Measurements from ENCODE around the gene C2orf78. TPM values are rescaled to one million over a fixed set of nuclear protein-coding genes. Genes with fewer than 3 reads are reported as not detected.
A peak's percentile ranks its signal among the peaks of the same experiment; 100 is the strongest.

C2orf78 gene
- total RNA-seq, 1 donor from 2014 or later, result not detected

DNA sequence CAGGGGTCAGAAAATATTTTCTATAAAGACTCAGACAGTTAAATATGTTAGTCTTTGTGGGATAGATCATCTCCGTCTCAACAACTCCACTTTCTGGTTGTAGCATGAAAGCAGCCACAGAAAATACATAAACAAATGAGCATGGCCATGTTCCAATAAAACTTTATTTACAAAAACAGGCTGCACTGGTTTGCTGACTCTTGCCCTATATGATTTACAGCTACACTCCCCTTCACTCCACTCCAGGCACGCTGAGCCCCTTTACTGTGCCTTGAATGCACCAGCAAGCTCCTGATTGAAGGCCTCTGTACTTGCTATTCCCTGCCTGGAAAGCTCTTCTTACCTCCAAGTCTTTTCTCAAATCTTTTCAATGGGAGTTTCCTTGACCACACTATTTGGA is 39.0 kb downstream of the C2orf78 start:
- H3K4me3 ChIP-seq (ENCODE audit: low read depth, low read length), result no peak overlapping the region
- DNase-seq (ENCODE audit: low read depth), result no peak
- no peaks in the 10 kb centered on the region for H3K36me3 ChIP-seq (ENCODE audit: control insufficient read depth, insufficient read depth, low read length)
- H3K27me3 ChIP-seq (ENCODE audit: control insufficient read depth, insufficient read depth, low read length), result no peaks in the 10 kb centered on the region
- TF ChIP-seq CTCF (IDR thresholded peaks at IDR 0.05; ENCODE audit: insufficient read depth, low read length, poor library complexity, severe bottlenecking), result no peak

DNA sequence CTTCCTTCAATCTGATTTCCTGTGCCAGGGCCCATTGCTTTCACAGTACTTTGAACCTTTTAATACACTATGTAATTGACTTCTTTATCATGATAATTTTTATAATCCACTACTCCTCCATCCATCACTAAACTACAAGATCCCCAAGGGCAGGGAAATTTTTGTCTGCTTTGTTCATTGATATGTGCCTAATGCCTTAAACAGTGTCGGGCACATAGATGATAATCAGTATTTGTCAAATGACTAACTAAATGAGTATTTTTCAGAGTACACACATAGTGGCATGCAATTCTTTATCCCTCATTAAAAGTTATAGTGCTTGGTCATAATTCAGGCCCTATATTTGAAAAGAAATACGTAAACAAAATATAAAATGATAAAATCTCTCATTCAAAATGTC is 39.4 kb downstream of the C2orf78 start:
- no peak overlapping the region for H3K4me3 ChIP-seq (ENCODE audit: low read depth, low read length)
- H3K36me3 ChIP-seq (ENCODE audit: control insufficient read depth, insufficient read depth, low read length), result no peaks in the 10 kb centered on the region
- no peaks in the 10 kb centered on the region for H3K27me3 ChIP-seq (ENCODE audit: control insufficient read depth, insufficient read depth, low read length)
- TF ChIP-seq CTCF (IDR thresholded peaks at IDR 0.05; ENCODE audit: insufficient read depth, low read length, poor library complexity, severe bottlenecking), result no peak
- no peak for DNase-seq (ENCODE audit: low read depth)

GRCh38 chr2:73823916-73824523 is 40.0 kb downstream of the C2orf78 start:
- peak; percentile 83 for TF ChIP-seq CTCF (IDR thresholded peaks at IDR 0.05; ENCODE audit: insufficient read depth, low read length, poor library complexity, severe bottlenecking)
- no peaks in the 10 kb centered on the region for H3K27me3 ChIP-seq (ENCODE audit: control insufficient read depth, insufficient read depth, low read length)
- DNase-seq (ENCODE audit: low read depth), result peak; percentile 57
- no peaks in the 10 kb centered on the region for H3K36me3 ChIP-seq (ENCODE audit: control insufficient read depth, insufficient read depth, low read length)
- no peak overlapping the region for H3K4me3 ChIP-seq (ENCODE audit: low read depth, low read length)

DNA sequence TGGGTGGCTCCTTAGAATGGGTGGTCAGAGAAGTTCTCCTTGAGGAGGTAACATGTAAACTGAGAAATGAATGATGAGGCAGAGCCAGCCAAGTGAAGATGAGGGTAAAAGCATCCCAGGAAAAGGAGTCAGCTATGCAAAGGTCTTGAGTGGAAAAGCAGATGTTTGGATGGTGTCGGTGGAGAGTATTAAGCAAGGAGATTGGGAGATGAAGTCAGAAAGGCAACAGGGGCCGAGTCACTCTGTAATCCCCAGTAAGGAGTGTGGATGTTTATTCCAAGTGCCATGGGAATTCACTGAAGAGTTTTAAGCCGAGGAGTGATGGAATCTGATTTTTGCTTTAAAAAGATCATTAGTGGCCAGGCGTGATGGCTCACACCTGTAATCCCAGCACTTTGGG is 41.4 kb downstream of the C2orf78 start:
- Histone ChIP-seq H3K27me3 (ENCODE audit: control insufficient read depth, insufficient read depth, low read length) (no peaks in the 10 kb centered on the region), H3K4me3 (ENCODE audit: low read depth, low read length) (no peak overlapping the region), H3K36me3 (ENCODE audit: control insufficient read depth, insufficient read depth, low read length) (no peaks in the 10 kb centered on the region)
- TF ChIP-seq CTCF (IDR thresholded peaks at IDR 0.05; ENCODE audit: insufficient read depth, low read length, poor library complexity, severe bottlenecking), result no peak
- DNase-seq (ENCODE audit: low read depth), result no peak

DNA sequence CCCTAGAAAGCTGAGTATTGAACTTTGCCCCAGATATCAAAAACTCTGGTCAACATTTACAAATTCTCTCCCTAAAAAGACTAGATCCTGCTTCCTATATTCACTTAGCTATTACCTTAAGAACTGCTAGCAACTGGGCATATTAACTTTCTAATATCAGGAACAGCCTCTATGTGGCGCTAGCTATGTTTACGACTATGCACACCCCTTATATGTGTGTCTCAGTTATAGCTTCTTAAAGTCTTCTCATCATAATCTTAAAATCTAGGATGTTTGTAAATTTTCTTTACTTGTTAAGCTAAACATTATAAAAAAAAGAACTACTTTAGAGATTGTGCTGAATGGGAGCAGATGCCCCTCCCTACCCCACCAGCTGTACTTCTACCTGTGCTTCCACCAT is 43.0 kb downstream of the C2orf78 start:
- H3K4me3 ChIP-seq (ENCODE audit: low read depth, low read length), result no peak overlapping the region
- no peaks in the 10 kb centered on the region for H3K36me3 ChIP-seq (ENCODE audit: control insufficient read depth, insufficient read depth, low read length)
- H3K27me3 ChIP-seq (ENCODE audit: control insufficient read depth, insufficient read depth, low read length), result no peaks in the 10 kb centered on the region
- peak; percentile 28 for TF ChIP-seq CTCF (IDR thresholded peaks at IDR 0.05; ENCODE audit: insufficient read depth, low read length, poor library complexity, severe bottlenecking)
- no peak for DNase-seq (ENCODE audit: low read depth)

Measured in kidney epithelial cell (primary cell).